Mesenteric fat pad (tissue), 1 donor: ENCODE data around the gene DYNC1I2. TPM values are rescaled to one million over a fixed set of nuclear protein-coding genes. Genes with fewer than 3 reads are reported as not detected.
"Not testable (repeated sequence)": the region's sequence is repeated elsewhere in the genome, so short reads cannot be mapped to it uniquely, and the experiment has no call there.

Source experiments
- DNase-seq: peaks from one replicate; pipeline ENCODE4 v3.0.0-alpha.2; 2020; ENCODE audit warnings: low spot score
- total RNA-seq: library from RNA; stranded (reverse); fragmentation: NEBNext Ultra II Directional; extraction: Animal tissue kit (Norgen Biotek cat#: 25700); gene quantifications from one replicate; pipeline ENCODE4 v1.2.1, GENCODE V29; 2021
- donor health status: DM: yes; HTN: yes; CAD: no.

Gene DYNC1I2
- total RNA-seq, 1 donor from 2014 or later: 73.6 TPM

- DNase-seq: no peak
These were observed 85.1 kb downstream of the DYNC1I2 start for GRCh38 chr2:171772373-171772772.

- not testable (repeated sequence) for DNase-seq
These were observed 87.3 kb downstream of the DYNC1I2 start for GRCh38 chr2:171774581-171774980.

GRCh38 chr2:171778515-171778914 is 91.2 kb downstream of the DYNC1I2 start:
- DNase-seq: no peak

GRCh38 chr2:171785450-171785849 is 98.2 kb downstream of the DYNC1I2 start:
- no peak for DNase-seq

- DNase-seq: no peak
These were observed 100.2 kb downstream of the DYNC1I2 start for GRCh38 chr2:171787333-171788072.

GRCh38 chr2:171788316-171788993 is 101.2 kb downstream of the DYNC1I2 start:
- no peak for DNase-seq

- no peak for DNase-seq
These were observed 102.7 kb downstream of the DYNC1I2 start for GRCh38 chr2:171789956-171790355.

- DNase-seq: no peak
These were observed 104.1 kb downstream of the DYNC1I2 start for GRCh38 chr2:171791361-171791760.

GRCh38 chr2:171792157-171792556 is 104.9 kb downstream of the DYNC1I2 start:
- no peak for DNase-seq

GRCh38 chr2:171792886-171793580 is 105.8 kb downstream of the DYNC1I2 start:
- no peak for DNase-seq

- no peak for DNase-seq
These were observed 106.7 kb downstream of the DYNC1I2 start for GRCh38 chr2:171793691-171794678.

- DNase-seq: no peak
These were observed 107.6 kb downstream of the DYNC1I2 start for GRCh38 chr2:171794918-171795317.

Other genes starting within 250 kb of the DYNC1I2 start
- 172 TPM for gene CYBRD1, start 165.0 kb upstream of the DYNC1I2 start, total RNA-seq
- 12.2 TPM for gene SLC25A12, start 206.8 kb downstream of the DYNC1I2 start, total RNA-seq
- gene HAT1, start 235.0 kb downstream of the DYNC1I2 start, total RNA-seq: 34.0 TPM